Fibroblast of lung (primary cell): ENCODE data around the gene CHRNA9. TPM values are rescaled to one million over a fixed set of nuclear protein-coding genes. Genes with fewer than 3 reads are reported as not detected.

ENCODE experiments used
- DNase-seq, 2 donors: peaks; one replicate each; pipeline versions ENCODE4 v3.0.0 to v3.0.0-alpha.2; 2010; ENCODE audit warnings: low read depth in 2 of 2
- H2AFZ ChIP-seq: 2 replicates; pipeline ENCODE4 v1.5.1; 2012; ENCODE audit warnings: low read length, control low read depth, inconsistent platforms
- H3K27ac ChIP-seq: 2 replicates; pipeline ENCODE4 v1.5.1; 2011; ENCODE audit warnings: low read length, control low read depth; ENCODE audit not compliant: insufficient read depth
- H3K27me3 ChIP-seq: 2 replicates; pipeline ENCODE4 v1.5.1; 2011; ENCODE audit warnings: mild to moderate bottlenecking, low read length; ENCODE audit not compliant: control insufficient read depth, insufficient read depth
- H3K36me3 ChIP-seq: 2 replicates; pipeline ENCODE4 v1.5.1; 2011; ENCODE audit warnings: low read length; ENCODE audit not compliant: control insufficient read depth, insufficient read depth
- H3K4me1 ChIP-seq: 2 replicates; pipeline ENCODE4 v1.5.1; 2011; ENCODE audit warnings: low read length; ENCODE audit not compliant: control insufficient read depth, insufficient read depth; ENCODE audit errors: extremely low read depth
- H3K4me2 ChIP-seq: 2 replicates; pipeline ENCODE4 v1.5.1; 2011; ENCODE audit warnings: low read length, control low read depth; ENCODE audit not compliant: insufficient read depth; ENCODE audit errors: extremely low read depth
- H3K4me3 ChIP-seq, 4 experiments: fragments of 200-600 bp in 1 of 4; sonication (generic) in 1 of 4; replicated peaks in 1 of 4; 2 replicates each; pipeline ENCODE4 v1.5.1; 2011 to 2016; ENCODE audit warnings: low read length in 4 of 4, low read depth in 3 of 4, mild to moderate bottlenecking in 3 of 4, control low read depth in 2 of 4, inconsistent platforms in 1 of 4, mixed read lengths in 1 of 4; ENCODE audit not compliant: insufficient read depth in 1 of 4; ENCODE audit errors: control extremely low read depth in 1 of 4
- H3K79me2 ChIP-seq: 2 replicates; pipeline ENCODE4 v1.5.1; 2012; ENCODE audit warnings: mild to moderate bottlenecking, low read length, inconsistent platforms; ENCODE audit not compliant: control insufficient read depth, insufficient read depth
- H3K9ac ChIP-seq: 2 replicates; pipeline ENCODE4 v1.5.1; 2011; ENCODE audit warnings: mild to moderate bottlenecking, low read length, control low read depth; ENCODE audit not compliant: insufficient read depth
- H3K9me3 ChIP-seq: 2 replicates; pipeline ENCODE4 v1.5.1; 2012; ENCODE audit warnings: low read depth, low read length; ENCODE audit not compliant: control insufficient read depth, insufficient read depth
- H4K20me1 ChIP-seq: 2 replicates; pipeline ENCODE4 v1.5.1; 2011; ENCODE audit warnings: low read length; ENCODE audit not compliant: control insufficient read depth, insufficient read depth; ENCODE audit errors: extremely low read depth
- EZH2 ChIP-seq: IDR thresholded peaks from 2 replicates; pipeline ENCODE4 v1.5.1; 2012; ENCODE audit warnings: low read length, control low read depth, mild to moderate bottlenecking; ENCODE audit errors: missing control alignments
- polyA plus RNA-seq, 2 donors: library from polyadenylated mRNA; depleted of rRNA in 1 of 2; stranded (reverse) in 1 of 2; unstranded in 1 of 2; fragments of >200 nt; gene quantifications; 2 replicates each; pipeline ENCODE4 v1.2.1, GENCODE V29; 2011 to 2012; ENCODE audit warnings: missing spikeins in 1 of 2
- total RNA-seq: library from RNA; depleted of rRNA; stranded (reverse); fragments of >200 nt; gene quantifications from 2 replicates; pipeline ENCODE4 v1.2.1, GENCODE V29; 2014
- TF ChIP-seq, protein P1 (sequence below), 2 donors: IDR thresholded peaks in 1 of 2; conservative IDR thresholded peaks in 1 of 2; 1 replicate in 1 of 2; 2 replicates in 1 of 2; pipeline ENCODE4 v1.5.1; 2011 to 2012; ENCODE audit warnings: low read length in 2 of 2, control low read depth in 1 of 2, inconsistent platforms in 1 of 2, low read depth in 1 of 2, mild to moderate bottlenecking in 1 of 2

CHRNA9 gene
- total and polyA plus RNA-seq, 2 donors (not counting 1 experiment from before 2014, with no cell fraction given) = not detected

DNA sequence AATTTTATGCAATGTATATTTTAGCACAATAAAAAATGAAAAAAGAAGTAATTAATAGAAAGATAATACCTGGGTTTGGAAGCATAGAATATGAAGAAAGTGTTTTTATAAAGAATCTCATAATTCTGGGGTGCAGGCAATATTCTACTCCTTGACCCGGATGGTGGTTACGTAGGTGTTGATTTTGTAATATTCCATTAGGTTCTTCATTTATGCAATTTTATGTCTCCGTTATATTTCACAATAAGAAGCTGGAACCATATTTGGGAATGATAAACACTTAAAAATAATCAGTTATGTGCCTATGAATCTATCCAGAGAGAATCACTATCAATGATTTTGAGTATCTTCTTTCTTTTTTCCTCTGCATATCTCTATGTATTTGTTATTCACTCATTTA is 38.5 kb downstream of the CHRNA9 start:
- TF ChIP-seq, protein P1, sequence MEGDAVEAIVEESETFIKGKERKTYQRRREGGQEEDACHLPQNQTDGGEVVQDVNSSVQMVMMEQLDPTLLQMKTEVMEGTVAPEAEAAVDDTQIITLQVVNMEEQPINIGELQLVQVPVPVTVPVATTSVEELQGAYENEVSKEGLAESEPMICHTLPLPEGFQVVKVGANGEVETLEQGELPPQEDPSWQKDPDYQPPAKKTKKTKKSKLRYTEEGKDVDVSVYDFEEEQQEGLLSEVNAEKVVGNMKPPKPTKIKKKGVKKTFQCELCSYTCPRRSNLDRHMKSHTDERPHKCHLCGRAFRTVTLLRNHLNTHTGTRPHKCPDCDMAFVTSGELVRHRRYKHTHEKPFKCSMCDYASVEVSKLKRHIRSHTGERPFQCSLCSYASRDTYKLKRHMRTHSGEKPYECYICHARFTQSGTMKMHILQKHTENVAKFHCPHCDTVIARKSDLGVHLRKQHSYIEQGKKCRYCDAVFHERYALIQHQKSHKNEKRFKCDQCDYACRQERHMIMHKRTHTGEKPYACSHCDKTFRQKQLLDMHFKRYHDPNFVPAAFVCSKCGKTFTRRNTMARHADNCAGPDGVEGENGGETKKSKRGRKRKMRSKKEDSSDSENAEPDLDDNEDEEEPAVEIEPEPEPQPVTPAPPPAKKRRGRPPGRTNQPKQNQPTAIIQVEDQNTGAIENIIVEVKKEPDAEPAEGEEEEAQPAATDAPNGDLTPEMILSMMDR (conservative IDR thresholded peaks at IDR 0.05 in 1 of 2, IDR thresholded peaks at IDR 0.05 in 1 of 2; ENCODE audit: low read depth in 1 of 2, low read length in 2 of 2) = no peak
- TF ChIP-seq EZH2 = no peak
- Histone ChIP-seq H3K27me3 (no peaks in the 10 kb centered on the region), H3K4me3 (no peak overlapping the region), H3K36me3 (no peaks in the 10 kb centered on the region), H3K27ac (no peak overlapping the region), H3K79me2 (no peaks in the 10 kb centered on the region), H4K20me1 (no peaks in the 10 kb centered on the region), H3K4me2 (no peak overlapping the region), H2AFZ (no peak overlapping the region), H3K4me1 (no peaks in the 10 kb centered on the region), H3K9ac (no peak overlapping the region), H3K9me3 (no peaks in the 10 kb centered on the region)
- DNase-seq = no peak

DNA sequence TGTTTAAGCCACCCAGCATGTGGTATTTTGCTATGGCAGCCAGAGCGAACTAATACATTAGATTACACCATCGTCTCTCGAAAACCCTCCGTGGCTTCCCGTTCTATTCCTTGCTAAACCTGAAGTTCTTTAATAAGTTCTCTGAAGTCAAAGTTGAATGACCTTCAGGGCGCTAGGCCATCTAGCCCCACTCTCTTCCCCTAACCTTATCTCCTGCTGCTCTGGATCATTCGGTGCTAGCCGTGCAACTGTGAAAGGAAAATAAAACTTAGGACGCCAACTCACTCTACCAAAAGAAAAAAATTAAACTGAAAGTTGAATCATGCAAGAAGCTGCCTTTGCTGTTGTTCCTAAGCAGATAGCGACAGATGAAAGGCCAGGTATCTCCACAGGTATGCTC is 40.0 kb downstream of the CHRNA9 start:
- H3K4me1 ChIP-seq = no peaks in the 10 kb centered on the region
- H3K36me3 ChIP-seq = no peaks in the 10 kb centered on the region
- H3K9ac ChIP-seq = no peak overlapping the region
- H3K27me3 ChIP-seq = no peaks in the 10 kb centered on the region
- H4K20me1 ChIP-seq = no peaks in the 10 kb centered on the region
- H3K79me2 ChIP-seq = no peaks in the 10 kb centered on the region
- no peak overlapping the region for H2AFZ ChIP-seq
- H3K4me2 ChIP-seq = no peak overlapping the region
- no peak overlapping the region for H3K27ac ChIP-seq
- H3K9me3 ChIP-seq = no peaks in the 10 kb centered on the region
- TF ChIP-seq, protein P1 (conservative IDR thresholded peaks at IDR 0.05 in 1 of 2, IDR thresholded peaks at IDR 0.05 in 1 of 2; ENCODE audit: low read depth in 1 of 2, low read length in 2 of 2) = no peak
- no peak for TF ChIP-seq EZH2
- DNase-seq = no peak
- H3K4me3 ChIP-seq = no peak overlapping the region

DNA sequence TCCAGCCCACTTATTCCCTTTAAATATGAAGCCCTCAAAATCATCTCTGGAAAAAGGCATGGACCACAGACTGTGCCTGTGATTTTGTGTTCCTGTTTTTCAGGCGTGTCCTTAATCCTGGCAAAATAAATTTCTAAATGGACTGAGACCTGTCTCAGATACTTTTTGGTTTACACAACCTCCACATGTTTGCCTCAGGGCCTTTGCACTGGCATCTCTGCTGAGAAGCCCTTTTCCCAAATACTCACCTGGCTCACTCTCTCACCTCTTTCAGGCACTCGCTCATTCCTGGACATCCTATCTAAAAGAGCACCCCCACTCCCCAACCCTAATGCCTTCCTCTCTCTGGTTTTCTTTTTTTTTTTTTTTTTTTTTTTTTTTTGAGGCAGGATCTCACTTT is 40.5 kb downstream of the CHRNA9 start:
- Histone ChIP-seq H3K27me3 (no peaks in the 10 kb centered on the region), H3K9ac (no peak overlapping the region), H3K4me3 (no peak overlapping the region), H3K27ac (no peak overlapping the region), H4K20me1 (no peaks in the 10 kb centered on the region), H3K36me3 (no peaks in the 10 kb centered on the region), H3K4me2 (no peak overlapping the region), H3K79me2 (no peaks in the 10 kb centered on the region), H3K4me1 (no peaks in the 10 kb centered on the region), H2AFZ (no peak overlapping the region), H3K9me3 (no peaks in the 10 kb centered on the region)
- no peak for DNase-seq
- no peak for TF ChIP-seq EZH2
- TF ChIP-seq, protein P1 (conservative IDR thresholded peaks at IDR 0.05 in 1 of 2, IDR thresholded peaks at IDR 0.05 in 1 of 2; ENCODE audit: low read depth in 1 of 2, low read length in 2 of 2) = no peak
